ENCODE data around the gene VAT1. TPM values are rescaled to one million over a fixed set of nuclear protein-coding genes. Genes with fewer than 3 reads are reported as not detected.

Gene VAT1
- total and polyA plus RNA-seq, 2 of the 13 experiments (the other 11 are each of a cell fraction or from before 2014, with no cell fraction given) = 143 to 205 TPM

DNA sequence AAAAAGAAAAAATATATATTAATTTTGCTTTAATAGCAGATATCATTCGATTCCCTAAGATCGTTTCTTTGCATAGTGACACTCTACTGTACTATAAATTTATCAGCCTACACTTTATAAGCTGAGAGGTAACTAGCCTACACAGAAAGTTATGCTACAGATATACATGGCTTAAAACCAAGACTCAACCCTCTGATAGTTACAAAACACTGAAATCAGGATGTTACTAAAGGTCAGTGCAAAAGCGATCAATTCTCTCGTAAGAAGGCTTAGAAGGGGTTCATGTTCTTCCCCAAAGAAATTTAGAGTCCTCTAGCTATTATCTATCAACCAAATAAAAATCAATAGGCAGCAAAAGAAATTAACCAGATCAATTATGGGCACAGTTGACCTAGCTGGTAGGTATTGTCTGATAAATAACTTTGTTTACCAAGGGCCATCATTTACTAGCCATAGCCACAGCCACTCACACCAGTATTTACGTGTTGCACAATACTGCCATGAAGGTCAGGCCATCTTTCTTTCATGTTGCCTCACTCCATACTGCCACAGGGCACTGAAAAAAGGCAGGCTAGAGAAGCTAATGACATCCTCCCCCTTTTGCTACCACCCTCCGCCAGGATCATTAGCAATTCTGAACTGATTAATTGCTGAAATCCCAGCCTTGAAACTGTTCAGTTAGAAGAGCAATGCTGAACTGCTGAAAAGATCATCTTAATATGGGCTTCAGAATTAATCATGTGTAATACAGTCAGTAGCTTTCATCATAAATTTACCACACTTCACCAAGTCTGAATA lies 46.6 kb upstream of the VAT1 start (continued):
- TF ChIP-seq, protein P1, sequence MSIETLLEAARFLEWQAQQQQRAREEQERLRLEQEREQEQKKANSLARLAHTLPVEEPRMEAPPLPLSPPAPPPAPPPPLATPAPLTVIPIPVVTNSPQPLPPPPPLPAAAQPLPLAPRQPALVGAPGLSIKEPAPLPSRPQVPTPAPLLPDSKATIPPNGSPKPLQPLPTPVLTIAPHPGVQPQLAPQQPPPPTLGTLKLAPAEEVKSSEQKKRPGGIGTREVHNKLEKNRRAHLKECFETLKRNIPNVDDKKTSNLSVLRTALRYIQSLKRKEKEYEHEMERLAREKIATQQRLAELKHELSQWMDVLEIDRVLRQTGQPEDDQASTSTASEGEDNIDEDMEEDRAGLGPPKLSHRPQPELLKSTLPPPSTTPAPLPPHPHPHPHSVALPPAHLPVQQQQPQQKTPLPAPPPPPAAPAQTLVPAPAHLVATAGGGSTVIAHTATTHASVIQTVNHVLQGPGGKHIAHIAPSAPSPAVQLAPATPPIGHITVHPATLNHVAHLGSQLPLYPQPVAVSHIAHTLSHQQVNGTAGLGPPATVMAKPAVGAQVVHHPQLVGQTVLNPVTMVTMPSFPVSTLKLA (IDR thresholded peaks at IDR 0.05) = no peak
- peak; percentile 98 for TF ChIP-seq CBX5 (CRISPR knock-in tag; IDR thresholded peaks at IDR 0.05; ENCODE audit: borderline replicate concordance)
- TF ChIP-seq FLYWCH1 (CRISPR knock-in tag; IDR thresholded peaks at IDR 0.05) = no peak
- TF ChIP-seq, protein P2, sequence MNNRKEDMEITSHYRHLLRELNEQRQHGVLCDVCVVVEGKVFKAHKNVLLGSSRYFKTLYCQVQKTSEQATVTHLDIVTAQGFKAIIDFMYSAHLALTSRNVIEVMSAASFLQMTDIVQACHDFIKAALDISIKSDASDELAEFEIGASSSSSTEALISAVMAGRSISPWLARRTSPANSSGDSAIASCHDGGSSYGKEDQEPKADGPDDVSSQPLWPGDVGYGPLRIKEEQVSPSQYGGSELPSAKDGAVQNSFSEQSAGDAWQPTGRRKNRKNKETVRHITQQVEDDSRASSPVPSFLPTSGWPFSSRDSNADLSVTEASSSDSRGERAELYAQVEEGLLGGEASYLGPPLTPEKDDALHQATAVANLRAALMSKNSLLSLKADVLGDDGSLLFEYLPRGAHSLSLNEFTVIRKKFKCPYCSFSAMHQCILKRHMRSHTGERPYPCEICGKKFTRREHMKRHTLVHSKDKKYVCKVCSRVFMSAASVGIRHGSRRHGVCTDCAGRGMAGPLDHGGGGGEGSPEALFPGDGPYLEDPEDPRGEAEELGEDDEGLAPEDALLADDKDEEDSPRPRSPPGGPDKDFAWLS (CRISPR knock-in tag; IDR thresholded peaks at IDR 0.05; ENCODE audit: borderline replicate concordance) = no peak
- peak; percentile 68; the same call in 1 of the 2 replicates for TF ChIP-seq KDM3A (CRISPR knock-in tag; IDR thresholded peaks at IDR 0.05; ENCODE audit: low read depth)
- TF ChIP-seq MAF1 (CRISPR knock-in tag; IDR thresholded peaks at IDR 0.05; ENCODE audit: borderline replicate concordance) = 0 out of 2 replicates have a peak, but pooled peaks have one; percentile 50
- TF ChIP-seq ZNF672 (CRISPR knock-in tag; IDR thresholded peaks at IDR 0.05) = no peak
- no peak for TF ChIP-seq HOXA7 (CRISPR knock-in tag; IDR thresholded peaks at IDR 0.05)
- no peak for TF ChIP-seq RBFOX2 (IDR thresholded peaks at IDR 0.05; ENCODE audit: low read depth, low read length)
- TF ChIP-seq, protein P3, sequence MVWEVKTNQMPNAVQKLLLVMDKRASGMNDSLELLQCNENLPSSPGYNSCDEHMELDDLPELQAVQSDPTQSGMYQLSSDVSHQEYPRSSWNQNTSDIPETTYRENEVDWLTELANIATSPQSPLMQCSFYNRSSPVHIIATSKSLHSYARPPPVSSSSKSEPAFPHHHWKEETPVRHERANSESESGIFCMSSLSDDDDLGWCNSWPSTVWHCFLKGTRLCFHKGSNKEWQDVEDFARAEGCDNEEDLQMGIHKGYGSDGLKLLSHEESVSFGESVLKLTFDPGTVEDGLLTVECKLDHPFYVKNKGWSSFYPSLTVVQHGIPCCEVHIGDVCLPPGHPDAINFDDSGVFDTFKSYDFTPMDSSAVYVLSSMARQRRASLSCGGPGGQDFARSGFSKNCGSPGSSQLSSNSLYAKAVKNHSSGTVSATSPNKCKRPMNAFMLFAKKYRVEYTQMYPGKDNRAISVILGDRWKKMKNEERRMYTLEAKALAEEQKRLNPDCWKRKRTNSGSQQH (CRISPR knock-in tag; IDR thresholded peaks at IDR 0.05; ENCODE audit: low read depth) = peak; percentile 90; the same call in 1 of the 2 replicates
- TF ChIP-seq ZNF598 (CRISPR knock-in tag; IDR thresholded peaks at IDR 0.05; ENCODE audit: borderline replicate concordance) = no peak
- TF ChIP-seq, protein P4, sequence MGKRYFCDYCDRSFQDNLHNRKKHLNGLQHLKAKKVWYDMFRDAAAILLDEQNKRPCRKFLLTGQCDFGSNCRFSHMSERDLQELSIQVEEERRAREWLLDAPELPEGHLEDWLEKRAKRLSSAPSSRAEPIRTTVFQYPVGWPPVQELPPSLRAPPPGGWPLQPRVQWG (CRISPR knock-in tag; IDR thresholded peaks at IDR 0.05; ENCODE audit: borderline replicate concordance, low read depth) = no peak
- TF ChIP-seq BCL6 (CRISPR knock-in tag; IDR thresholded peaks at IDR 0.05) = peak; percentile 88
- TF ChIP-seq NBN (conservative IDR thresholded peaks at IDR 0.05) = no peak
- peak; percentile 86 for TF ChIP-seq MEF2D (CRISPR knock-in tag; IDR thresholded peaks at IDR 0.05)
- TF ChIP-seq HIVEP1 (CRISPR knock-in tag; IDR thresholded peaks at IDR 0.05) = no peak; the same call in 1 of the 2 replicates
- no peak for TF ChIP-seq ZNF432 (CRISPR knock-in tag; IDR thresholded peaks at IDR 0.05; ENCODE audit: borderline replicate concordance)
- 0 out of 2 replicates have a peak, but pooled peaks have one; percentile 49 for TF ChIP-seq BORCS8-MEF2B (CRISPR knock-in tag; IDR thresholded peaks at IDR 0.05)
- TF ChIP-seq, protein P5, sequence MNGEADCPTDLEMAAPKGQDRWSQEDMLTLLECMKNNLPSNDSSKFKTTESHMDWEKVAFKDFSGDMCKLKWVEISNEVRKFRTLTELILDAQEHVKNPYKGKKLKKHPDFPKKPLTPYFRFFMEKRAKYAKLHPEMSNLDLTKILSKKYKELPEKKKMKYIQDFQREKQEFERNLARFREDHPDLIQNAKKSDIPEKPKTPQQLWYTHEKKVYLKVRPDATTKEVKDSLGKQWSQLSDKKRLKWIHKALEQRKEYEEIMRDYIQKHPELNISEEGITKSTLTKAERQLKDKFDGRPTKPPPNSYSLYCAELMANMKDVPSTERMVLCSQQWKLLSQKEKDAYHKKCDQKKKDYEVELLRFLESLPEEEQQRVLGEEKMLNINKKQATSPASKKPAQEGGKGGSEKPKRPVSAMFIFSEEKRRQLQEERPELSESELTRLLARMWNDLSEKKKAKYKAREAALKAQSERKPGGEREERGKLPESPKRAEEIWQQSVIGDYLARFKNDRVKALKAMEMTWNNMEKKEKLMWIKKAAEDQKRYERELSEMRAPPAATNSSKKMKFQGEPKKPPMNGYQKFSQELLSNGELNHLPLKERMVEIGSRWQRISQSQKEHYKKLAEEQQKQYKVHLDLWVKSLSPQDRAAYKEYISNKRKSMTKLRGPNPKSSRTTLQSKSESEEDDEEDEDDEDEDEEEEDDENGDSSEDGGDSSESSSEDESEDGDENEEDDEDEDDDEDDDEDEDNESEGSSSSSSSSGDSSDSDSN (CRISPR knock-in tag; IDR thresholded peaks at IDR 0.05) = 0 out of 2 replicates have a peak, but pooled peaks have one; percentile 20
- TF ChIP-seq, protein P6, sequence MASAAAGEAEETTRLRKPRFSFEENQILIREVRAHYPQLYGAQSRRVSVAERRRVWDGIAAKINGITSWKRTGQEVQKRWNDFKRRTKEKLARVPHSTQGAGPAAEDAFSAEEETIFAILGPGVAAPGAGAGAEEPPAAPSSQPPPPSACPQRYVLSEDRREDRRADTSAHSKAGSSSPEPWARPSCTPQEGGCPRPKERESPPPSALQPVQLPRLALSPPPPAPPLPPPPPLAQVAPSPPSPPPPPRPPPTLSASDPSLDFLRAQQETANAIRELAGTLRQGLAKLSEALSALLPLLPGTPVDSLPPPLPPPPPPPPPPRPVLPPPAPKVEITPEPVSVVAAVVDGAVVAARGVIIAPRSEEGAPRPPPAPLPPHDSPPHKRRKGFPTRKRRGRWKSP (CRISPR knock-in tag; IDR thresholded peaks at IDR 0.05) = peak; percentile 89; the same call in 1 of the 2 replicates
- TF ChIP-seq MBNL3 (CRISPR knock-in tag; conservative IDR thresholded peaks at IDR 0.05) = no peak
